HEK293 (cell line): ENCODE data around the gene SSTR5.
A peak's percentile ranks its signal among the peaks of the same experiment; 100 is the strongest.

Source experiments
- BCL11B ChIP-seq: fragments of 450-650 bp; formaldehyde crosslinking; IDR thresholded peaks from 2 replicates; pipeline ENCODE4 v1.5.1; 2016; ENCODE audit warnings: low read depth, missing biosample characterization, missing genetic modification characterization
- BCL6B ChIP-seq: fragments of 450-650 bp; formaldehyde crosslinking; IDR thresholded peaks from 2 replicates; pipeline ENCODE4 v1.5.1; 2017; ENCODE audit warnings: missing biosample characterization, missing genetic modification characterization
- CTCF ChIP-seq: fragments of 450-650 bp; formaldehyde crosslinking; IDR thresholded peaks from 2 replicates; pipeline ENCODE4 v1.5.1; 2016; ENCODE audit warnings: missing biosample characterization, missing genetic modification characterization
- KLF10 ChIP-seq: fragments of 450-650 bp; IDR thresholded peaks from 2 replicates; pipeline ENCODE4 v1.5.1; 2018; ENCODE audit warnings: missing biosample characterization, mild to moderate bottlenecking, missing genetic modification characterization
- REST ChIP-seq: fragments of 450-650 bp; formaldehyde crosslinking; IDR thresholded peaks from 2 replicates; pipeline ENCODE4 v1.5.1; 2016; ENCODE audit warnings: missing biosample characterization, missing genetic modification characterization
- TCF7L2 ChIP-seq: IDR thresholded peaks from 2 replicates; pipeline ENCODE4 v1.6.1; 2011; ENCODE audit warnings: low read depth, mild to moderate bottlenecking, inconsistent platforms, low read length, moderate library complexity, borderline replicate concordance
- WT1 ChIP-seq: fragments of 450-650 bp; formaldehyde crosslinking; IDR thresholded peaks from 2 replicates; pipeline ENCODE4 v1.5.1; 2016; ENCODE audit warnings: missing biosample characterization, missing genetic modification characterization
- ZBTB20 ChIP-seq: fragments of 450-650 bp; formaldehyde crosslinking; IDR thresholded peaks from 2 replicates; pipeline ENCODE4 v1.5.1; 2016; ENCODE audit warnings: missing biosample characterization, missing genetic modification characterization
- ZBTB26 ChIP-seq: fragments of 450-650 bp; formaldehyde crosslinking; optimal IDR thresholded peaks from 2 replicates; pipeline ENCODE3; 2016; ENCODE audit warnings: missing biosample characterization, mild to moderate bottlenecking, missing genetic modification characterization
- ZNF292 ChIP-seq: fragments of 450-650 bp; formaldehyde crosslinking; IDR thresholded peaks from 2 replicates; pipeline ENCODE4 v1.5.1; 2016; ENCODE audit warnings: low read depth, missing biosample characterization, missing genetic modification characterization, borderline replicate concordance
- ZNF350 ChIP-seq: fragments of 450-650 bp; formaldehyde crosslinking; IDR thresholded peaks from 2 replicates; pipeline ENCODE4 v1.5.0; 2017; ENCODE audit warnings: missing biosample characterization, mild to moderate bottlenecking, missing genetic modification characterization

- no peak for TF ChIP-seq BCL11B (tag by site-specific recombination)
- TF ChIP-seq CTCF (tag by site-specific recombination): peak; percentile 84
- no peak for TF ChIP-seq REST (tag by site-specific recombination)
- TF ChIP-seq KLF10 (tag by site-specific recombination): no peak
- no peak for TF ChIP-seq ZNF292 (tag by site-specific recombination)
- TF ChIP-seq ZBTB26: no peak
- no peak for TF ChIP-seq TCF7L2
- TF ChIP-seq ZBTB20 (tag by site-specific recombination): no peak
- no peak for TF ChIP-seq ZNF350 (tag by site-specific recombination)
- no peak for TF ChIP-seq BCL6B (tag by site-specific recombination)
- TF ChIP-seq WT1 (tag by site-specific recombination): no peak
These were observed 33.5 kb downstream of the SSTR5 start for GRCh38 chr16:1105888-1106620.
